T-cell (primary cell): ENCODE results near the gene EIF3M. TPM values are rescaled to one million over a fixed set of nuclear protein-coding genes. Genes with fewer than 3 reads are reported as not detected.
A peak's percentile ranks its signal among the peaks of the same experiment; 100 is the strongest.
"Not testable (repeated sequence)": the region's sequence is repeated elsewhere in the genome, so short reads cannot be mapped to it uniquely, and the experiment has no call there.

ENCODE experiments used
- ATAC-seq, 4 experiments: fragments of 200-7000 bp in 3 of 4; fragments of 150-1000 bp in 1 of 4; cut with Tn5 transposase; replicated peaks in 1 of 4; 1 replicate in 3 of 4; 2 replicates in 1 of 4; pipeline ENCODE4 v1.10.0; 2021; ENCODE audit warnings: moderate library complexity in 3 of 4, mild to moderate bottlenecking in 2 of 4, moderate number of reproducible peaks in 1 of 4
- CTCF ChIA-PET, 2 donors: fragments of 300-600 bp; sonication (Branson Sonifier 250); formaldehyde crosslinking; loops; one replicate each; lab custom pipeline; 2022; ENCODE audit warnings: antibody characterized with exemption in 2 of 2; lab: Charles Lee
- POLR2A ChIA-PET, 2 donors: fragments of 300-600 bp; sonication (Branson Sonifier 250); formaldehyde crosslinking; loops; one replicate each; lab custom pipeline; 2022; ENCODE audit warnings: antibody characterized with exemption in 2 of 2; lab: Charles Lee
- DNase-seq, 35 experiments: peaks; one replicate each; pipeline versions ENCODE4 v3.0.0 to v3.0.0-alpha.2; 2013 to 2023
- H3K27ac ChIP-seq: one replicate; pipeline ENCODE4 v1.5.1; 2013; ENCODE audit warnings: low read length
- H3K27me3 ChIP-seq, 2 experiments: replicated peaks in 1 of 2; 1 replicate in 1 of 2; 2 replicates in 1 of 2; pipeline versions ENCODE4 v1.6.1 to v1.7.0; 2013; ENCODE audit warnings: low read length in 1 of 2, mixed read lengths in 1 of 2; ENCODE audit not compliant: control insufficient read depth in 2 of 2, insufficient read depth in 2 of 2; ENCODE audit errors: extremely low read depth in 1 of 2
- H3K36me3 ChIP-seq, 2 donors: 1 replicate in 1 of 2; 2 replicates in 1 of 2; pipeline versions ENCODE4 v1.6.1 to v1.7.0; 2013; ENCODE audit warnings: low read length in 1 of 2; ENCODE audit not compliant: control insufficient read depth in 2 of 2, insufficient read depth in 1 of 2; ENCODE audit errors: extremely low read depth in 1 of 2
- H3K4me1 ChIP-seq, 2 experiments: 1 replicate in 1 of 2; 2 replicates in 1 of 2; pipeline versions ENCODE4 v1.6.1 to v1.7.0; 2013; ENCODE audit warnings: low read length in 2 of 2, mixed read lengths in 1 of 2; ENCODE audit not compliant: insufficient read depth in 2 of 2, control insufficient read depth in 1 of 2; ENCODE audit errors: extremely low read depth in 1 of 2
- H3K4me3 ChIP-seq, 2 donors: 1 replicate in 1 of 2; 2 replicates in 1 of 2; pipeline versions ENCODE4 v1.5.1 to v1.7.0; 2013; ENCODE audit warnings: mild to moderate bottlenecking in 2 of 2, low read length in 1 of 2, moderate library complexity in 1 of 2; ENCODE audit not compliant: control insufficient read depth in 1 of 2; ENCODE audit errors: extremely low read depth in 1 of 2
- H3K9me3 ChIP-seq: 2 replicates; pipeline ENCODE4 v1.7.0; 2013
- H3K27ac Mint-ChIP-seq, 2 donors: one replicate each; pipeline ENCODE4 v1.8.0; 2020 to 2021; ENCODE audit warnings: mild to moderate bottlenecking in 2 of 2, mixed read lengths in 2 of 2
- H3K27me3 Mint-ChIP-seq, 2 donors: one replicate each; pipeline ENCODE4 v1.8.0; 2021 to 2022; ENCODE audit warnings: mixed read lengths in 2 of 2
- H3K36me3 Mint-ChIP-seq: one replicate; pipeline ENCODE4 v1.8.0; 2021; ENCODE audit warnings: mixed read lengths
- H3K4me1 Mint-ChIP-seq, 3 donors: one replicate each; pipeline ENCODE4 v1.8.0; 2020 to 2022; ENCODE audit warnings: mixed read lengths in 3 of 3, mild to moderate bottlenecking in 1 of 3
- H3K4me3 Mint-ChIP-seq, 3 donors: one replicate each; pipeline ENCODE4 v1.8.0; 2020 to 2022; ENCODE audit warnings: mild to moderate bottlenecking in 3 of 3, mixed read lengths in 3 of 3, moderate library complexity in 3 of 3
- H3K9me3 Mint-ChIP-seq, 3 donors: one replicate each; pipeline ENCODE4 v1.8.0; 2020 to 2022; ENCODE audit warnings: mixed read lengths in 3 of 3
- WGBS: methylation state at CpG from one replicate; pipeline ENCODE4 v1.1.5; 2013; ENCODE audit warnings: missing lambda C conversion rate; ENCODE audit not compliant: insufficient coverage; 5-methylcytosine and 5-hydroxymethylcytosine counted together
- total RNA-seq, 35 experiments: library from RNA in 6 of 35; stranded (reverse) in 6 of 35; fragments of 120-200 nt in 1 of 35; gene quantifications; one replicate each; pipeline versions ENCODE4 v1.2.1 to v1.2.4 and lab custom pipeline; 2013 to 2026

EIF3M gene
- total RNA-seq, 5 donors from 2014 or later (not counting 1 experiment from before 2014, with no cell fraction given) = 184 to 229 (median 209) TPM

DNA sequence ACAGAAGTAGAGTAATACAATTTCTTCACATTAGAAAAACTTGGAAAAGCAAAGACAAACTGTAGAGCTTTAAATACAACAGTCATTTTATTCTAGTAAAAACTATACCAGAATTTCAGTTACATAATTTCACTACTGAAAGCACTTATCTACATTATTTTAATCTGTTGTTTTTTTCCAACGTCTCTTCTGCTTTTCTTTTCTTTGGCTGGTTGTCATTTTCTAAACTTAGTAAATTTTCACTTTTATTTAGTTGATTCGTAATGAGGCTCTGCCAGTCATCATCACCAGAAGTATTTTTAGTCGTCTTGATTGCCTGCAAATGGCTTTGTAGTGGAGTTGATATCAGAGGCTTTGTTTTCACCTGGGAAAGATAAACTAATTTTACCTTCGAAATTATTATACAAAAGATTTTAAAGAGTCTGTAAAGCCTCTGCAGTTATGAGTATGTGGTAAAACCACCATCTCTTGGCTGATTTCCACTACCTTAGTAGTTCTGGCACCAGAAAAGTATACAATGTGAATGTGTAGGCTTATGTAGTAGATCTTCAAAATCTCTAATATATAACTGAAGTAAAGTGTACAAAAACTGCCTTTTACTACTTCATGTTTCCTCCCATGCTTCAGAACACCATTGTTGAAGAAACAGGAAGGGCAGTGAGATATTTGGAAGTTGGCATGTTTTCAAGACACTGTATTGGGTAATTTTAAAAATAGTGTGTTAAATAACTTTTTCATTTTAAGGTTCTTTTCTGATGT lies 19.2 kb downstream of the EIF3M start:
- Histone ChIP-seq H3K27ac (no peak overlapping the region), H3K9me3 (no peaks in the 10 kb centered on the region), H3K4me1 (no peaks in the 10 kb centered on the region), H3K4me3 (no peak overlapping the region), H3K27me3 (no peaks in the 10 kb centered on the region), H3K36me3 (peaks cover 0 to 53% of the 10 kb centered on the region in 2 donors)
- no CpG with 5 or more reads among the region's 4 CpGs for WGBS
- CTCF ChIA-PET = no interaction called here
- peak overlapping the region; percentile 8 to 46 for H3K27ac Mint-ChIP-seq
- no peak overlapping the region for H3K4me3 Mint-ChIP-seq
- H3K9me3 Mint-ChIP-seq = peaks cover 0 to 5% (median 0%) of the 10 kb centered on the region in 3 donors
- peaks cover 0 to 3% (median 2%) of the 10 kb centered on the region in 3 donors for H3K4me1 Mint-ChIP-seq
- H3K27me3 Mint-ChIP-seq = no peaks in the 10 kb centered on the region
- peaks cover 36% of the 10 kb centered on the region for H3K36me3 Mint-ChIP-seq
- no peak for DNase-seq
- ATAC-seq = no peak
- POLR2A ChIA-PET = no interaction called here

DNA sequence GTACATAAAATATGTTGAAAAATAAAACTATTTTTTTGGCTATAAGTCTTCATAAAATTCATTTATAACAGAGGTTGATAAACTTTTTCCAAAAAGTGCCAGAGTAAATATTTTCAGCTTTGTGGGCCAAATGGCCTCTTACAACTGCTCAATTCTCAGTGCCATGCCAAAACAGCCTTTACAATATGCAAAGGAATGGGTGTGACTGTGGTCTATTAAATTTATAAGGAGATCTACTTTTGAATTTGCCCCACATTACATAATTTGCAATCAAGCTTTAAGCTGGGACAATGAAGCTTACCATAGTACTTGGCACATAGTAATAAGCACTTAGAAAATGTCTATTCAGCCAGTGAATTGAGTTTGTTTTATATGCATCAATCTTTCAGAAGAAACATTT lies 22.6 kb downstream of the EIF3M start:
- H3K27ac Mint-ChIP-seq = no peak overlapping the region
- no peak for ATAC-seq
- no peaks in the 10 kb centered on the region for H3K4me1 ChIP-seq
- H3K27me3 Mint-ChIP-seq = no peaks in the 10 kb centered on the region
- peaks cover 0 to 8% (median 2%) of the 10 kb centered on the region in 3 donors for H3K9me3 Mint-ChIP-seq
- no peaks in the 10 kb centered on the region for H3K27me3 ChIP-seq
- ChIA-PET CTCF (no interaction called here), POLR2A (no interaction called here)
- peaks cover 0 to 35% of the 10 kb centered on the region in 2 donors for H3K36me3 ChIP-seq
- no peaks in the 10 kb centered on the region for H3K4me1 Mint-ChIP-seq
- H3K9me3 ChIP-seq = no peaks in the 10 kb centered on the region
- no peak for DNase-seq
- H3K27ac ChIP-seq = no peak overlapping the region
- H3K4me3 Mint-ChIP-seq = no peak overlapping the region
- peaks cover 43% of the 10 kb centered on the region for H3K36me3 Mint-ChIP-seq
- no peak overlapping the region for H3K4me3 ChIP-seq

DNA sequence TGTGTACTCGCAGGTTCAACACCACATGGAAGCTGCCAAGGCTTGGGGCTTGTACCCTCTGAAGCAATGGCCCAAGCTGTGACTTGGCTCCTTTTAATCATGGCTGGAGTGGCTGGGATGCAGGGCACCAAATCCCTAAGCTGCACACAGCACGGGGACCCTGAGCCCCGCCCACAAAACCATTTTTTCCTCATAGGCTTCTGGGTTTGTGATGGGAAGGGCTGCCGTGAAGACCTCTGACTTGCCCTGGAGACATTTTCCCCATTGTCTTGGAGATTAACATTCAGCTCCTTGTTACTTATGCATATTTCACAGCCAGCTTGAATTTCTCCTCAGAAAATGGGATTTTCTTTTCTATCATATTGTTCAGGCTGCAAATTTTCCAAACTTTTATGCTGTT lies 25.2 kb downstream of the EIF3M start:
- H3K27me3 ChIP-seq, H3K4me3 ChIP-seq, H3K4me3 Mint-ChIP-seq, H3K4me1 ChIP-seq, H3K4me1 Mint-ChIP-seq, H3K27ac Mint-ChIP-seq, CTCF ChIA-PET, H3K27ac ChIP-seq, H3K9me3 ChIP-seq, ATAC-seq, H3K27me3 Mint-ChIP-seq, DNase-seq, H3K9me3 Mint-ChIP-seq: not testable (repeated sequence)
- POLR2A ChIA-PET = interaction anchor here in 1 of 2 donors (0.6 kb wide), 1 partner anchor 431 kb away, joined by 5 read pairs; the partner anchor contains the start of gene TCP11L1
- H3K36me3 Mint-ChIP-seq = peaks cover 29% of the 10 kb centered on the region
- H3K36me3 ChIP-seq = peaks cover 0 to 12% of the 10 kb centered on the region in 2 donors
- 100% methylated on average over 1 of the region's 4 CpGs for WGBS

DNA sequence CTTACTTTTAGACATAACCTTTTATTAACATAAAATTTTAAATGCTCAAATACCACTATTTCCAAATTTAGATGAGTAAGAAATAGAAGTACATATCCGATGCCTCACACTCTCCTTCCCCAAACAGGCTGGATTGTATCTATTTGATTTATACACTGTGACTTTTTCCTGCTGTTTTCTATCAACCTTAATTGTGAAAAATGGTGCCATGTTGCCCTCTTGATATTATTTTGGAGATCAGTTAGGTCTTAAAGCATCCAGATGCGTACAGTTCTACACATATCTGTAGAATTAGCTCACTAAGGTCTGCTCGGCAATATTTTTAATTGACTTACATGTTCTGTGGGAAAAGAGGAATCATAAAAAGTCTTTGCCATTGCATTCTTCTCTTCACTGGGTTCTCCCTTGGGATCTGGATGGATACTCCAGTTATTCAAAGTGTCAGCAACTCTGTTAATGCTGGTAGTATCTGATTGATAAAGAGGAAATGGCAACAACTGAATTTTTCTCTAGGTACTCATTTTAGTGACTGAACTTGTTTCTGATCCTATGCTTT lies 27.2 kb downstream of the EIF3M start:
- CTCF ChIA-PET = no interaction called here
- ATAC-seq = no peak

DNA sequence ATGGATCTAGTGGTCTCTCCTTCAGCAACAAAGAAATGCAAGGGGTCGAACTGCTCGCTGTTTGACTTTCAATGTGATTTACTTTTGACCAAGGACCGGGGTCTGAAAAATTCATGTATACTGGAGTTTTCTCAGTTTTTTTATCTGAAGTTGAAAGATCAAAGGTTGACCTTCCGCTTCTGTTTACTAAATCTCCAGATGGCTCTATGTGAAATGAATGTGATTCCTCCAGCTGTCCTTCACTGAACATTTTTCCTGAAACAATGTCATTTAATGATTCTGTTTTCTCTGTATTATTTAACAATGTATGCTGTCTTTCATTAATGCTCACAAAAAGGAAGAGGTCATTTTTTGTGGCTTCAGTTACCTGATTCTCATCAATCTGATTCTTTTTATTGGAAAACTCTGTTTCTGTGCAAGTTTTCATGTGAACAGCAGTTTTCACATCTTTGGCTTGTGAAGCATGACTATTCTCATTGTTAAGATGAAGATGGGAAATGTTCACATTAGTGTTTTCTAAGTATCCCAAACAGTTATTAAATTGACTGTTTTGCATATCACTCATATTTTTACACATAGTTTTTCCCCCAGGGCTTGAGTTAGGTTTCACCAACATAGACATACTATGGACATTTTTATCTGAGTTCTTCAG lies 30.0 kb downstream of the EIF3M start:
- no peaks in the 10 kb centered on the region for H3K27me3 ChIP-seq
- Mint-ChIP-seq H3K9me3 (peaks cover under 1 to 2% (median under 1%) of the 10 kb centered on the region in 3 donors), H3K36me3 (peaks cover 9% of the 10 kb centered on the region), H3K27me3 (peaks cover under 1% of the 10 kb centered on the region in 2 donors), H3K4me3 (no peak overlapping the region), H3K27ac (no peak overlapping the region), H3K4me1 (no peaks in the 10 kb centered on the region)
- ChIA-PET POLR2A (no interaction called here), CTCF (no interaction called here)
- ATAC-seq (no peak), DNase-seq (no peak)
- no peaks in the 10 kb centered on the region for H3K4me1 ChIP-seq
- no CpG with 5 or more reads among the region's 4 CpGs for WGBS
- no peaks in the 10 kb centered on the region for H3K9me3 ChIP-seq
- H3K27ac ChIP-seq = no peak overlapping the region
- H3K36me3 ChIP-seq = no peaks in the 10 kb centered on the region
- H3K4me3 ChIP-seq = no peak overlapping the region

More for the DNA sequence above, 27.2 kb downstream of the EIF3M start:
- Histone ChIP-seq H3K9me3 (no peaks in the 10 kb centered on the region), H3K4me3 (no peak overlapping the region), H3K27me3 (no peaks in the 10 kb centered on the region), H3K27ac (no peak overlapping the region), H3K36me3 (no peaks in the 10 kb centered on the region), H3K4me1 (no peaks in the 10 kb centered on the region)
- Mint-ChIP-seq H3K36me3 (peaks cover 19% of the 10 kb centered on the region), H3K27ac (no peak overlapping the region), H3K9me3 (peaks cover 0 to 8% (median 2%) of the 10 kb centered on the region in 3 donors), H3K4me1 (no peaks in the 10 kb centered on the region), H3K27me3 (no peaks in the 10 kb centered on the region), H3K4me3 (no peak overlapping the region)
- POLR2A ChIA-PET = no interaction called here
- no CpG with 5 or more reads among the region's 3 CpGs for WGBS
- DNase-seq = no peak

DNA sequence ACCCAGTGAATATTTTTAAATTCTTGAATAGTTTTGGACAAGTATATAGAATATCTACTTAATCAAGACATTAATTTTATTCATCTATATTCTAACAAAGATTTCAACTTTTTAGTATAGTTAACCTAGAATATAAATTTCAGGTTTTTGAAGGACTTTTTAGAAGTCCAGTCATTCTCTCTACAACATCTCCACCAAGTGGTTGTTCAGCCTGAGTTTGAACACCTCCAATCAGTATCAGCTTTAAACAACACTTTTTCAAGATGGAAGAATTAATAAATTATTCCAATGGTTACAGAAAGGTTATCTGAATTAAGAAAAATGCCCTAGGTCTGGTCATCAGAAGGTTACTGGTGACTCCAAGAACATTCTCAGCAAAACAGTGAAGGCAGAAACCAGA lies 31.8 kb downstream of the EIF3M start:
- POLR2A ChIA-PET = no interaction called here
- DNase-seq (peak in 1 of 35 experiments; percentile 8), ATAC-seq (no peak)
- Histone ChIP-seq H3K27me3 (peaks cover 0 to 4% of the 10 kb centered on the region in 2 experiments), H3K4me1 (no peaks in the 10 kb centered on the region), H3K4me3 (no peak overlapping the region), H3K27ac (no peak overlapping the region), H3K36me3 (no peaks in the 10 kb centered on the region), H3K9me3 (no peaks in the 10 kb centered on the region)
- peaks cover 9 to 15% of the 10 kb centered on the region in 2 donors for H3K27me3 Mint-ChIP-seq
- H3K4me1 Mint-ChIP-seq = no peaks in the 10 kb centered on the region
- H3K9me3 Mint-ChIP-seq = peaks cover 0 to 4% (median 4%) of the 10 kb centered on the region in 3 donors
- CTCF ChIA-PET = interaction anchor here in 1 of 2 donors (0.9 kb wide), 1 partner anchor 292 kb away, joined by 5 read pairs; no protein-coding TSS in a partner anchor
- H3K27ac Mint-ChIP-seq = no peak overlapping the region
- H3K4me3 Mint-ChIP-seq = no peak overlapping the region
- H3K36me3 Mint-ChIP-seq = no peaks in the 10 kb centered on the region
